GM06990 (cell line): ENCODE data around the gene AKAP9.

Source experiments
- DNase-seq: peaks from one replicate; pipeline ENCODE4 v3.0.0-alpha.2; 2011; ENCODE audit not compliant: insufficient read length; ENCODE audit errors: extremely low read depth
- H3K27me3 ChIP-seq: replicated peaks from 2 replicates; pipeline ENCODE4 v1.6.0; 2011; ENCODE audit warnings: low read length; ENCODE audit not compliant: control insufficient read depth, insufficient read depth
- H3K36me3 ChIP-seq: 2 replicates; pipeline ENCODE4 v1.5.1; 2011; ENCODE audit warnings: low read length; ENCODE audit not compliant: control insufficient read depth, insufficient read depth
- H3K4me3 ChIP-seq: replicated peaks from 2 replicates; pipeline ENCODE4 v1.5.1; 2011; ENCODE audit warnings: low read depth, mild to moderate bottlenecking, control low read depth, low read length
- TF ChIP-seq, protein P1 (sequence below): IDR thresholded peaks from 2 replicates; pipeline ENCODE4 v1.5.1; 2011; ENCODE audit warnings: low read length, control low read depth, mild to moderate bottlenecking, inconsistent platforms; ENCODE audit not compliant: insufficient read depth, poor library complexity, severe bottlenecking

AKAP9 gene

DNA sequence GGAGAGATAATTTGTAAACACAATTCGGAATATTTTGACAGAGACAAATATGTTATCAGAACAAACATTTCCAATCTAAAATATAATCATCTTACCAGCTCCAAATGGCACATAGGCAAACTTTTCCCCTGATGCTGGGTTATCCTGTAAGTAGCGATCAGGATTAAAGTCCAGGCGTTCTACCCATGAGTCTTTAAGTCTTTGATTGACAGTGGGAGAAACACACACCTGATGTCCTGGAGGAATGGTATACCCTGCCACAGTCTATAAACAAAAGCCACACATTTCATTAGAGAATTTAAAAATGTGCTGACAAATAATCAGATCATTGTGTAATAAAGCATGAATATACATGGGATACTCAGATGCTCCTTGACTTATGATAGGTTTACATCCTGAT lies 176.3 kb downstream of the AKAP9 start:
- TF ChIP-seq, protein P1, sequence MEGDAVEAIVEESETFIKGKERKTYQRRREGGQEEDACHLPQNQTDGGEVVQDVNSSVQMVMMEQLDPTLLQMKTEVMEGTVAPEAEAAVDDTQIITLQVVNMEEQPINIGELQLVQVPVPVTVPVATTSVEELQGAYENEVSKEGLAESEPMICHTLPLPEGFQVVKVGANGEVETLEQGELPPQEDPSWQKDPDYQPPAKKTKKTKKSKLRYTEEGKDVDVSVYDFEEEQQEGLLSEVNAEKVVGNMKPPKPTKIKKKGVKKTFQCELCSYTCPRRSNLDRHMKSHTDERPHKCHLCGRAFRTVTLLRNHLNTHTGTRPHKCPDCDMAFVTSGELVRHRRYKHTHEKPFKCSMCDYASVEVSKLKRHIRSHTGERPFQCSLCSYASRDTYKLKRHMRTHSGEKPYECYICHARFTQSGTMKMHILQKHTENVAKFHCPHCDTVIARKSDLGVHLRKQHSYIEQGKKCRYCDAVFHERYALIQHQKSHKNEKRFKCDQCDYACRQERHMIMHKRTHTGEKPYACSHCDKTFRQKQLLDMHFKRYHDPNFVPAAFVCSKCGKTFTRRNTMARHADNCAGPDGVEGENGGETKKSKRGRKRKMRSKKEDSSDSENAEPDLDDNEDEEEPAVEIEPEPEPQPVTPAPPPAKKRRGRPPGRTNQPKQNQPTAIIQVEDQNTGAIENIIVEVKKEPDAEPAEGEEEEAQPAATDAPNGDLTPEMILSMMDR, result no peak
- DNase-seq, result no peak
- no peaks in the 10 kb centered on the region for H3K27me3 ChIP-seq
- peaks cover 5% of the 10 kb centered on the region for H3K36me3 ChIP-seq
- no peak overlapping the region for H3K4me3 ChIP-seq

DNA sequence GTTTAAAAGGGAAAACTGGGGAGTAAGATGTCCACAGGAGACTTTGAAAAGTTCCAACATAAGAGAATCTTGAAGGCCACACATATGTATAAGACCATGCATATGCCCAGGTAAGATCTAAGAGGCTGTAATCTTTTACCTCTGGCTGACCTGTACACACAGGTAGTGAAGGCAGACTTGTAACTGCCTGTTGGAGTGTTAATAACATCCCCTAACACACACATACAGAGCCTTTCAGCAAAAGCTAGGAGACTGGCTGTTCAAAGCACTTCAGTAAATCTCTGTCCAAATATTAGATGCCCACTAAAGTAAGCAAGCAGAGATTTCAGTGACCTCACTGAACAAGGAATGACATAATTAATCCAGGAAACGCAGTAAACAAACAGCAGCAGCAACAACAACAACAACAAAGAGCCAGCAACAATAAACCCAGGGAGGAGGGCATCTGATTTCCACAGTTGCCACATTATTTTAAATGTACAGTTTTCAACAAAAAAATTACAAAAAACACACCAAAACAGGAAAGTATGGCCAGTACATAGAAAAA lies 178.6 kb downstream of the AKAP9 start:
- H3K4me3 ChIP-seq, result no peak overlapping the region
- DNase-seq, result no peak
- H3K27me3 ChIP-seq, result no peaks in the 10 kb centered on the region
- H3K36me3 ChIP-seq, result peaks cover 7% of the 10 kb centered on the region
- TF ChIP-seq, protein P1, result no peak

DNA sequence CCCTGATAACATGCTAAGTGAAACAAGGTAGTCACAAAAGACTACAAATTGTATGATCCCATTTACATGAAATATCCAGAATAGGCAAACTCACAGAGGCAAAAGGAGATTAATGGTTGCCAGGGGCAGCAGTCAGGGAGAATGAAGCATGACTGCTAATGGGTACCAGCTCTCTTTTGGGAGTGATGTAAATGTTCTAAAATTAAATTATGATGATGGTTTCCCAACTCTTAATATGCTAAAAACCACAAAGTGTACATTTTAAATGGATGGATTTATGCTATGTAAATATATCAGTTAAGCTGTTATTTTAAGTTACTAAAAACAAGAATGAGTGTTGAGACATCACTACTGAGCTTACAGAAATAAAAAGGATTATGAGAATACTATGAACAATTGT lies 181.0 kb downstream of the AKAP9 start:
- no peak overlapping the region for H3K4me3 ChIP-seq
- peaks cover 9% of the 10 kb centered on the region for H3K36me3 ChIP-seq
- TF ChIP-seq, protein P1, result no peak
- no peak for DNase-seq
- no peaks in the 10 kb centered on the region for H3K27me3 ChIP-seq

DNA sequence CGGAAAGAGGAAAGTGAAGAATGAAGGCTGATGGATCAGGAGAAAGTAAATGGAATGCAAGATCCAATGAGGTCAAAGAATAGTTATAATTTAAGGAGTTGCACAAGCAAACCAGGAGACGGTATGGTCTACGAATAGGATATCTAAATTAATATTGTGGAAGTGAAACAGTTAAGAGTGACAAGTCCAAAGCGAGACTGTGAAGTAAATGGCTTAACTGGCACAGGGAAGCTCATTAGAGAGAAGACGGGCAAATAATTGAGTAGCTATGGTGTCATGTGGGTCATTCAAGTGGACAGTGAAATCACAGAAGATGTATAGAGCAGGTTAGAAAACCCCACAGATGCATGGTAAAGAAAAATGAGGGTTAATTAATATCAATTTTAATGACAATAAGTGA lies 190.4 kb downstream of the AKAP9 start:
- Histone ChIP-seq H3K4me3 (peak overlapping the region; percentile 24), H3K36me3 (peaks cover 2% of the 10 kb centered on the region), H3K27me3 (no peaks in the 10 kb centered on the region)
- TF ChIP-seq, protein P1, result no peak
- DNase-seq, result no peak

DNA sequence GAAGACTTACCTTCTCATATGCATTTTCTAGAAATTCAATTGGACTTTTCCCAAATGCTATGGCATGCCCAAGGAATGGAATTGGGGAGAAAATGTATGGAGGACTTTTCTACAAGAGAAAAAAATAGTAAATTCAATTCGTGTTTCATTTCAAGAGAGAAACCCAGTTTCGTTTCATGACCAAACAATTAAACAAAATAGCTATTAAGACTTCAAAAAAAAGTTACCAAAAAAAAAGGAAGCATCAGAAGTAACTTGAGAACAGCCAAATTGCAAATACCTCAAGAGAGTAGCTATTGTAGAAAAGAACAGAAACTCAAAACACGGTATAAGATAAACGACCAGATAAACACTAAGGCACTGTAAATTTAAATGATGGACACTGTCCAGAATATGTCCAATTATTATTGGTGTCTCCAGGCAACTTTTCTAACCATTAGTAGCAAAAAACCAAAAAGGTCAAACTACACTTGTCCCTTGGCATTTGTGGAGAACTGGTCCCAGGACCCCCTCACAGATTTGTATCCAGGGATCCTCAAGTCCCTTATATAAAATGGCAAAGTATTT lies 191.2 kb downstream of the AKAP9 start:
- Histone ChIP-seq H3K27me3 (no peaks in the 10 kb centered on the region), H3K4me3 (peak overlapping the region; percentile 96), H3K36me3 (peaks cover 2% of the 10 kb centered on the region)
- no peak for DNase-seq
- TF ChIP-seq, protein P1, result no peak

DNA sequence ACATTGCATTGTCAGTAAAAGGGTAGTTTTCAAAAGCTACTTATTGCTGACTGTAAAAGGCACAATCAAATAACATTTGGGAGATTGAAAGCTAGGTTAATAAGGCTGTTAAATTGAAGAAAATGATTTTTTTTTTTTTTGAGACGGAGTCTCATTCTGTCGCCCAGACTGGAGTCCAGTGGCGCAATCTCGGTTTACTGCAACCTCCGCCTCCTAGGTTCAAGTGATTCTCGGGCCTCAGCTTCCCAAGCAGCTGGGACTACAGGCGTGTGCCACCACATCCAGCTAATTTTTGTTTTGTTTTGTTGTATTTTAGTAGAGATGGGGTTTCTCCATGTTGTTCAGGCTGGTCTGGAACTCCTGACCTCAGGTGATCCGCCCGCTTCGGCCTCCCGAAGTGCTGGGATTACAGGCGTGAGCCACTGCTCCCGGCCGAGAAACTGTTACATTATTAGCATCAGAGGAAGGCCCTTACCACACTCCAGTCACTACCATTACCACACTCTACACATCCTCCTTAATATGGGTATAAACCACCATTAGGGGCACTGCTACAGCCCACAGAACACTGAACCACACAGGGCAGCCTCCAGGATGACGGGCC lies 192.6 kb downstream of the AKAP9 start:
- Histone ChIP-seq H3K4me3 (peak overlapping the region; percentile 96), H3K36me3 (peaks cover 2% of the 10 kb centered on the region), H3K27me3 (no peaks in the 10 kb centered on the region)
- TF ChIP-seq, protein P1, result no peak
- DNase-seq, result no peak
